H54 (cell line): ENCODE measurements around the gene TCEANC2.

Experiments
- DNase-seq: peaks from one replicate; pipeline ENCODE4 v3.0.0; 2011; ENCODE audit warnings: low spot score, mixed read lengths; ENCODE audit not compliant: insufficient read length
- FAIRE-seq: peaks from 3 replicates; lab custom pipeline; 2011; peaks lifted over from hg19 to GRCh38; lab: Jason Lieb, UNC
- POLR2A ChIP-seq: IDR thresholded peaks from 2 replicates; pipeline ENCODE4 v1.6.1; 2011; ENCODE audit warnings: low read depth, mild to moderate bottlenecking, low read length

TCEANC2 gene

GRCh38 chr1:54120698-54121481 is 67.5 kb downstream of the TCEANC2 start:
- DNase-seq = no peak
- FAIRE-seq = no peak
- no peak for TF ChIP-seq POLR2A

DNA sequence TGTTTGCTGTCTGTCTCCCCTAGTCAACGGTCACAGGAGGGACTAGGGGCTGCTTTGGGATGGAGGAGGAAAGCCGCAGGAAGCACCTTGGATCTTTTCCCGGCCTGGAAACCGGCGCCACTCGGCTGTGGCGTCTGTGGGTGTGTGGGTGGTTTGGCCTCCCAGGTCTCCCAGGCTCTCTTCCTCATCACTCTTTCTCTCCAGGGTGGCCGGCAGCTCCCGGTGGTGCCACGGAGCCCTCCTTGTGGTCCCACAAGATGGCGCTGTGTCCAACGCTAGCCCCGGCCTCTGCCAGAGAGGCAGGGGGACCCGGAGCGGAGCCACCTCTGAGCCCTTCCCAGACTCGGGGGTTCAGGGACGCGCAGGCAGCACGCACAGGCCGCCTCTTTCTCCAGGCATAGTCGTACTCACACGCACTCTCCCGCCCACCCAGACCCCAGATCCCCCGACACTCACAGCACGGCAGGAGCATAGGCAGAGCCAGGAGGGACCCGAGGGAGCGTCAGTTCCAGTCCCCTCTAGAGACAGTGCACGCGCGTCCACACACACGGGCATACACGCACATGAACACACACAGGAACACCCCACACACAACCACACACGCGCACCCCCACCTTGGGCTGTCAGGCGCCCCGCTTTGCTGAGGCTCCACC is 68.2 kb downstream of the TCEANC2 start:
- peak; percentile 83 for DNase-seq
- no peak for FAIRE-seq
- no peak for TF ChIP-seq POLR2A

- DNase-seq = no peak
- TF ChIP-seq POLR2A = no peak
- no peak for FAIRE-seq
These were observed 68.8 kb downstream of the TCEANC2 start for GRCh38 chr1:54122135-54122751.

DNA sequence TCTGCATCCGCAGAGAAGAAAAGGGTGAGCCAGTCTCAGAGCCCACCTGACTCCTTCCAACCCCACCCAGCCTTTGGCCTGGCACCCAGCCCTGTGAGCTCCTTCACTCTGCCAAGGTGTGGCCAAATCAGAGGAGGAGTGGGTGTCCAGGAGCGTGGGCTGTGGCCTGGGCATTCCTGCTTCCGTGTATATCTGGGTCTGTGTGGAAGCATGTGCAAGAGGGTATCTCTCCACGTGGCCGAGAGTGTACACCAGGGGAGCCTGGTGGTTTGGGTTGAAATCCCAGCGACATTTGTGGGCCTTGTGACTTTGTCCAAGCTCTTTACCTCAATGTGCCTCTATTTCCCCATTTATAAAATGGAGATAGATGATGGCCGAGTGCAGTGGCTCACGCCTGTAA is 69.6 kb downstream of the TCEANC2 start:
- DNase-seq (no peak), FAIRE-seq (no peak)
- no peak for TF ChIP-seq POLR2A

DNA sequence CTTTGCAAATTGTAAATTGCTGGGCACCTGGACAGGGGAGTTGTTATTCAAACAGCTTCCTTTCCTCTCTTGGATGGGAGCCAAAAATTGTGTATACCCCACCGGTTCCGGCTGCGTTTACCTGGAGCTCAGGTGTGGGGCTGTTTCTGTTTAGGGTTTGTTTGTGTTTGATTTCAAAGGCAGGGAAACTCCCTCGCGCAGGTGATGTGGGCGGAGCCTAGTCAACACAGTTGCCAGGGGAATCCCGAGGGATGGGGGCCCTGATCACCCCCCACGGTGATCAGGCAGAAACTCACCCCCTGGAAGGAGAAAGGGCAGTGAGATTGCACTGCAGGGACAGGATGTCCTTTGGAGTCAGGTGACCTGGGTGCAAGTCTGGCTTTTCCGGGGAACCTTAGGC is 71.1 kb downstream of the TCEANC2 start:
- DNase-seq (no peak), FAIRE-seq (no peak)
- TF ChIP-seq POLR2A = no peak

GRCh38 chr1:54124906-54125305 is 71.5 kb downstream of the TCEANC2 start:
- no peak for FAIRE-seq
- TF ChIP-seq POLR2A = no peak
- DNase-seq = no peak

DNA sequence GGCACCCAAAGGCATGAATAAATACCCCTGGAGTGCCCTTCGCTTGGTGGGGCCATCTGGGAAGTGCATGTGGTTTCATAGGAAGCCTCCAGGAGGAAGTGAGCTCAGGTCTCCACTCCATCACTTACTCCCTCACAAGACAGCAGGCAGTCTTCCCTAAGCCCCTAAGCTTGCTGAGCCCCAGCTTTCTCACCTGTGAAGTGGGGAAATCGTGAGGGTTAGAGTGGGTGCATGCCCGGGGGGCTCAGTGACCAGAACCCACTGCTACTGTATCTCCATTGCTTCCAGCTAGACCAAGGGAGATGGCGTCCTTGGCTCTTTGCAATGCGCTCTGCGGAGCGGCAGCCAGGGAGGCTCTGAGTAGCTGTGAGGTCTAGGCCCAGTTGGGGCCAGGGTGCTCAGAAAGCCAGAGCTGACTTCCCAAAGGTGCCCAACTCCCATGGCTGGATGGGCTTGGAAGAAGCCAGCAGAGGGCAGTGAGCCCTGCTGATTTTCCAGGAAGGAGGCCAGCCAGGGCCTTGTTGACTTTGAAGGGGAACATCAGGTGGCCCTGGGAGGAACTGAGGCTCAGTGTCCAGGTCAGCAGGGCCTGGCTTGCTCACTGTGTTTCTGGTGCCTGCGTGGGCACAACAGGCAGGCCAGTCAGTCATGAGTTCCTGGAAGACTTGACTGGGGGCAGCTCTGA is 72.1 kb downstream of the TCEANC2 start:
- no peak for TF ChIP-seq POLR2A
- DNase-seq = no peak
- no peak for FAIRE-seq

DNA sequence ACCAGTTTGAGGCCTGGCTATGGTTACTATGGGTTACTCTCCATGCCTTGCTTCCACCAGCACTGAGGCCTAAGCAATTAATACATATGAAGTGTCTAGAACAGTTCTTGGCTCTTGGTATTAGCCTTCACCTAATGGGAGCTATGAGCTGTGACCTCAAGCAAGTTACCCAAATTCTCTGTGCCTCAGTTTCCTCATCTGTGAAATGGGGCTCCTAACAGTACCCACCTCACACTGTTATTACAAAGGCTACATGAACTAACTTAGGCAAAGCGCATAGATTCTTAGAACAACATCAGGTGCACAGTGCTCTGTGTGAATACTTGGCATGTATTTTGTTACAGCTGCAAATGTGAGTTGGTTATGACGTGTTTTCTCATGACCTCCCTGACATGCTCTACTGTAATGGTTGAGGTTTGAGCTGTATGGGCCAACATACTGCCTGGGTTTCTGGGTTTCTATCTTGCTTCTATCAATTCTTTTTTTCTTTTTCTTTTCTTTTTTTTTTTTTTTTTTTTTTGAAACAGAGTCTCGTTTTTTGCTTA is 72.9 kb downstream of the TCEANC2 start:
- no peak for TF ChIP-seq POLR2A
- DNase-seq = no peak
- no peak for FAIRE-seq

GRCh38 chr1:54127594-54128300 is 74.3 kb downstream of the TCEANC2 start:
- FAIRE-seq (no peak), DNase-seq (no peak)
- no peak for TF ChIP-seq POLR2A

DNA sequence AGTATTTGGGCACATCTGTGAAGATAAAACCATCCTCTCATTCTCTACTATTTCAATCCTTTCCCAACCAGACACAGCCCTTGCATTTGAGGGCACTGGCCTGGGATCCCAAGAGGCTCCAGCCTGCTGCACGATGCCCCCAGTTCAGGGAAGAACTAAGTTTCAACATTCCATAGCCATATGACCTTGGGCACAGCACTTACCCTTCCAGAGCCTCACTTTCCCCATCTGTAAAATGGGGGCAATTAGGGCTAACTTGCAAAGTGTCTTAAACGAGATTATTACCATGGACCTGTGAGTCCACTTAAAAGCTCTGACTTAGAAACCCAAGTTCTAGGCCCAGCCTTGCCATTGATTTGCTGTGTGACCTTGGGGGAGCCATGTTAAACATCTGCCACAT is 76.5 kb downstream of the TCEANC2 start:
- no peak for TF ChIP-seq POLR2A
- DNase-seq (no peak), FAIRE-seq (no peak)

- no peak for DNase-seq
- FAIRE-seq = no peak
- TF ChIP-seq POLR2A = no peak
These were observed 78.0 kb downstream of the TCEANC2 start for GRCh38 chr1:54131419-54131818.

DNA sequence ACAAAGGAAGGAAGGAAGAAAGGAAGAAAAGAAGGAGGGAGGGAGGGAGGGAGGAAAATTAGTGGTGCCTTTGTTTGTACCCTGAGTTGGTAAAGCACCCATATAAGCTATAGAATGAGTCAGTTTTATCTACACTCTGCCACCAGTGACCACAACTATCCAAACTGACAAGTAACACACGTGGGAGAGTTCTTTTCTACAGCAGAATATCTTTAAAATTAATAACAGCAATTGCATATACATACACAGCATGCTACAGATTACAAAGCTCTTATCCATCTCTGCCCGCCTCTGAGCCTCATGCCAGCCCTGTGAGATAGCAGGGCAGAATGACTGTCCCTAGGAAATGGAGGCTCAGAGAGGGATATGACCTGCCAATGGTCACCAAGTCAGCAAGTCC is 79.1 kb downstream of the TCEANC2 start:
- no peak for FAIRE-seq
- DNase-seq = peak; percentile 35
- TF ChIP-seq POLR2A = no peak

- no peak for FAIRE-seq
- no peak for TF ChIP-seq POLR2A
- no peak for DNase-seq
These were observed 80.9 kb downstream of the TCEANC2 start for GRCh38 chr1:54134295-54134694.
